GM23338 (cell line): ENCODE data around the gene SLA2. TPM values are rescaled to one million over a fixed set of nuclear protein-coding genes. Genes with fewer than 3 reads are reported as not detected.

ENCODE experiments used
- ATAC-seq: fragments of 200-7000 bp; cut with Tn5 transposase; 3 replicates; pipeline ENCODE4 v1.9.1; 2020
- DNase-seq: peaks from one replicate; pipeline ENCODE4 v3.0.0-alpha.2; 2015; ENCODE audit warnings: low spot score
- H2AFZ ChIP-seq: fragments of 200-600 bp; sonication (generic); 2 replicates; pipeline ENCODE4 v1.8.0; 2016; ENCODE audit warnings: antibody characterized with exemption, mild to moderate bottlenecking, moderate library complexity
- H3F3A ChIP-seq: fragments of 200-600 bp; sonication (generic); replicated peaks from 2 replicates; pipeline ENCODE4 v1.8.0; 2017; ENCODE audit warnings: antibody characterized with exemption, mixed run types, low read depth
- H3K27ac ChIP-seq: fragments of 200-600 bp; sonication (generic); 2 replicates; pipeline ENCODE4 v1.6.1; 2016; ENCODE audit warnings: low read depth
- H3K27me3 ChIP-seq: fragments of 200-600 bp; sonication (generic); 2 replicates; pipeline ENCODE4 v1.8.0; 2016; ENCODE audit warnings: mild to moderate bottlenecking, mixed run types, moderate library complexity; ENCODE audit not compliant: insufficient read depth
- H3K36me3 ChIP-seq: fragments of 200-600 bp; sonication (generic); 2 replicates; pipeline ENCODE4 v1.8.0; 2016; ENCODE audit warnings: mild to moderate bottlenecking; ENCODE audit not compliant: insufficient read depth
- H3K4me1 ChIP-seq: fragments of 200-600 bp; sonication (generic); 2 replicates; pipeline ENCODE4 v1.8.0; 2016; ENCODE audit warnings: mild to moderate bottlenecking, moderate library complexity; ENCODE audit not compliant: insufficient read depth
- H3K4me2 ChIP-seq: fragments of 200-600 bp; sonication (generic); 2 replicates; pipeline ENCODE4 v1.7.1; 2017; ENCODE audit warnings: mixed run types
- H3K4me3 ChIP-seq: fragments of 200-600 bp; sonication (generic); 2 replicates; pipeline ENCODE4 v1.6.1; 2016; ENCODE audit warnings: mixed run types
- H3K79me2 ChIP-seq: fragments of 200-600 bp; sonication (generic); replicated peaks from 2 replicates; pipeline ENCODE4 v1.8.0; 2017; ENCODE audit warnings: mild to moderate bottlenecking; ENCODE audit not compliant: insufficient read depth
- H3K9me2 ChIP-seq: fragments of 200-600 bp; sonication (generic); 2 replicates; pipeline ENCODE4 v1.8.0; 2017; ENCODE audit not compliant: insufficient read depth
- H4K20me1 ChIP-seq: fragments of 200-600 bp; sonication (generic); replicated peaks from 2 replicates; pipeline ENCODE4 v1.8.0; 2017; ENCODE audit warnings: mild to moderate bottlenecking; ENCODE audit not compliant: insufficient read depth
- H3K27ac Mint-ChIP-seq: 2 replicates; pipeline ENCODE4 v1.8.0; 2020; ENCODE audit warnings: inconsistent platforms, mild to moderate bottlenecking, moderate library complexity, mixed read lengths
- H3K27me3 Mint-ChIP-seq: 3 replicates; pipeline ENCODE4 v1.8.0; 2022; ENCODE audit warnings: low read depth, mild to moderate bottlenecking, moderate library complexity, mixed read lengths, inconsistent platforms; ENCODE audit not compliant: insufficient read depth, poor library complexity
- H3K36me3 Mint-ChIP-seq: 3 replicates; pipeline ENCODE4 v1.8.0; 2021; ENCODE audit warnings: low read depth, mild to moderate bottlenecking, inconsistent platforms, moderate library complexity, mixed read lengths
- H3K4me1 Mint-ChIP-seq: 3 replicates; pipeline ENCODE4 v1.8.0; 2020; ENCODE audit warnings: mild to moderate bottlenecking, inconsistent platforms, mixed read lengths
- H3K4me3 Mint-ChIP-seq: 3 replicates; pipeline ENCODE4 v1.8.0; 2021; ENCODE audit warnings: moderate library complexity, mild to moderate bottlenecking, inconsistent platforms, mixed read lengths
- H3K9me3 Mint-ChIP-seq: 3 replicates; pipeline ENCODE4 v1.8.0; 2020; ENCODE audit warnings: moderate library complexity, mild to moderate bottlenecking, inconsistent platforms, mixed read lengths
- ETS1 ChIP-seq: IDR thresholded peaks from 2 replicates; pipeline ENCODE4 v1.6.1; 2016; ENCODE audit warnings: antibody characterized with exemption
- EZH2 ChIP-seq: fragments of 200-600 bp; sonication (generic); IDR thresholded peaks from one replicate; pipeline ENCODE4 v1.8.0; 2017; ENCODE audit warnings: antibody characterized with exemption, mild to moderate bottlenecking, low read depth; ENCODE audit not compliant: unreplicated experiment
- EZH2phosphoT487 ChIP-seq: fragments of 200-600 bp; sonication (generic); IDR thresholded peaks from one replicate; pipeline ENCODE4 v1.8.1; 2018; ENCODE audit warnings: antibody characterized with exemption; ENCODE audit not compliant: unreplicated experiment
- JUNB ChIP-seq: IDR thresholded peaks from one replicate; pipeline ENCODE4 v1.6.1; 2016; ENCODE audit warnings: antibody characterized with exemption; ENCODE audit not compliant: unreplicated experiment
- NANOG ChIP-seq: IDR thresholded peaks from 2 replicates; pipeline ENCODE4 v1.6.1; 2016; ENCODE audit warnings: antibody characterized with exemption, borderline replicate concordance
- POLR2AphosphoS5 ChIP-seq: IDR thresholded peaks from 2 replicates; pipeline ENCODE4 v1.6.1; 2016; ENCODE audit warnings: antibody characterized with exemption, low read depth
- REST ChIP-seq: IDR thresholded peaks from one replicate; pipeline ENCODE4 v1.6.1; 2018; ENCODE audit warnings: antibody characterized with exemption; ENCODE audit not compliant: unreplicated experiment
- STAT1 ChIP-seq: IDR thresholded peaks from one replicate; pipeline ENCODE4 v1.6.1; 2016; ENCODE audit warnings: antibody characterized with exemption; ENCODE audit not compliant: unreplicated experiment
- ZNF331 ChIP-seq: fragments of 250-450 bp; sonication (Bioruptor Pico); IDR thresholded peaks from 2 replicates; pipeline ENCODE4 v1.5.0; 2020; ENCODE audit warnings: low read depth, mild to moderate bottlenecking, moderate library complexity
- ZNF462 ChIP-seq: fragments of 250-450 bp; sonication (Bioruptor Pico); IDR thresholded peaks from 2 replicates; pipeline ENCODE4 v1.5.0; 2020; ENCODE audit warnings: mild to moderate bottlenecking, moderate library complexity
- polyA plus RNA-seq: library from polyadenylated mRNA; unstranded; fragments of >200 nt; fragmentation: Nextera tagmentation; extraction: Ambion mirVana; gene quantifications from 2 replicates; pipeline ENCODE4 v1.2.1, GENCODE V29; 2016
- total RNA-seq: library from RNA; depleted of rRNA; stranded (reverse); fragments of >200 nt; shearing (Covaris generic); gene quantifications from 2 replicates; pipeline ENCODE4 v1.2.3, GENCODE V29; 2014

SLA2 gene
- total and polyA plus RNA-seq, 2 experiments from 2014 or later = 0.18 TPM; not detected in 1

GRCh38 chr20:36686944-36687343 lies 40.9 kb upstream of the SLA2 start:
- DNase-seq = no peak
- no peaks in the 10 kb centered on the region for H3K4me1 Mint-ChIP-seq

More at GRCh38 chr20:36686944-36687343, 40.9 kb upstream of the SLA2 start:
- no peaks in the 10 kb centered on the region for H3K27me3 ChIP-seq
- H3K4me3 ChIP-seq = no peak overlapping the region
- peaks cover 4% of the 10 kb centered on the region; the same call in 2 of the 3 replicates for H3K36me3 Mint-ChIP-seq
- ATAC-seq = no peak
- peaks cover 1% of the 10 kb centered on the region for H3K27me3 Mint-ChIP-seq
- H3K4me1 ChIP-seq = no peaks in the 10 kb centered on the region
- no peak overlapping the region for H2AFZ ChIP-seq
- H4K20me1 ChIP-seq = peaks cover 6% of the 10 kb centered on the region; the same call in 1 of the 2 replicates
- H3K27ac Mint-ChIP-seq = no peak overlapping the region; the same call in 1 of the 2 replicates
- H3K27ac ChIP-seq = no peak overlapping the region
- no peak overlapping the region for H3K4me3 Mint-ChIP-seq
- H3K9me2 ChIP-seq = no peaks in the 10 kb centered on the region
- H3K79me2 ChIP-seq = no peaks in the 10 kb centered on the region
- no peak for TF ChIP-seq NANOG
- no peak for TF ChIP-seq JUNB
- no peak for TF ChIP-seq ETS1
- TF ChIP-seq ZNF462 (CRISPR knock-in tag) = no peak
- no peak for TF ChIP-seq ZNF331 (CRISPR knock-in tag)
- no peak for TF ChIP-seq REST
- no peak for TF ChIP-seq POLR2AphosphoS5
- TF ChIP-seq EZH2phosphoT487 = no peak
- TF ChIP-seq EZH2 = no peak
- TF ChIP-seq STAT1 = no peak
- H3F3A ChIP-seq = no peaks in the 10 kb centered on the region
- no peaks in the 10 kb centered on the region for H3K9me3 Mint-ChIP-seq
- no peak overlapping the region for H3K4me2 ChIP-seq
- H3K36me3 ChIP-seq = no peaks in the 10 kb centered on the region
